GM23248 (cell line): ENCODE data around the gene DZIP1.

Experiments
- EZH2 ChIP-seq: fragments of 200-600 bp; sonication (generic); IDR thresholded peaks from 2 replicates; pipeline ENCODE4 v1.6.1; 2018; ENCODE audit warnings: antibody characterized with exemption, mild to moderate bottlenecking; ENCODE audit not compliant: insufficient read depth, poor library complexity, severe bottlenecking
- EZH2phosphoT487 ChIP-seq: fragments of 200-600 bp; sonication (generic); IDR thresholded peaks from 2 replicates; pipeline ENCODE4 v1.6.1; 2018; ENCODE audit warnings: antibody characterized with exemption, moderate library complexity, mild to moderate bottlenecking, low read depth; ENCODE audit not compliant: insufficient read depth

DNA sequence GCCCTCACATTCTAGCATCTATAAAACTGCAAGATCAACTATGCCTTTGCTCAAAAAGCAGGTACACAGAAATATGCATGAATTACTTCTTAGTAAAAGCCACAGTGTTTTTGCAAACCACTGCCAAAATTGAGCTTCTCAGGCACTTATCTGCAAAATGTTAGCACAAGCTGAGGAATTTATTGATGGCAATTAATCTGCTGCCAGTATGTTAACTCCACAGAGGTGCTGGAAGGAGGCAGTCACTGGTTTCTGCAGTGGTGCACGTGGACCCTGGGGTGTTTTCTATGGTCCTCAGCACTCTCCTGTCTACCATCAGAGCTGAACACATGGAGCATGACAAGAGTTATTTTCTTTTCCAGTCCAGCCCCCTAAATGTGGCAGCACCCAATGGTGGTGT is 47.8 kb downstream of the DZIP1 start:
- TF ChIP-seq EZH2 (no peak), EZH2phosphoT487 (no peak)
